ENCODE measurements around the gene DLG1.

DLG1 gene

DNA sequence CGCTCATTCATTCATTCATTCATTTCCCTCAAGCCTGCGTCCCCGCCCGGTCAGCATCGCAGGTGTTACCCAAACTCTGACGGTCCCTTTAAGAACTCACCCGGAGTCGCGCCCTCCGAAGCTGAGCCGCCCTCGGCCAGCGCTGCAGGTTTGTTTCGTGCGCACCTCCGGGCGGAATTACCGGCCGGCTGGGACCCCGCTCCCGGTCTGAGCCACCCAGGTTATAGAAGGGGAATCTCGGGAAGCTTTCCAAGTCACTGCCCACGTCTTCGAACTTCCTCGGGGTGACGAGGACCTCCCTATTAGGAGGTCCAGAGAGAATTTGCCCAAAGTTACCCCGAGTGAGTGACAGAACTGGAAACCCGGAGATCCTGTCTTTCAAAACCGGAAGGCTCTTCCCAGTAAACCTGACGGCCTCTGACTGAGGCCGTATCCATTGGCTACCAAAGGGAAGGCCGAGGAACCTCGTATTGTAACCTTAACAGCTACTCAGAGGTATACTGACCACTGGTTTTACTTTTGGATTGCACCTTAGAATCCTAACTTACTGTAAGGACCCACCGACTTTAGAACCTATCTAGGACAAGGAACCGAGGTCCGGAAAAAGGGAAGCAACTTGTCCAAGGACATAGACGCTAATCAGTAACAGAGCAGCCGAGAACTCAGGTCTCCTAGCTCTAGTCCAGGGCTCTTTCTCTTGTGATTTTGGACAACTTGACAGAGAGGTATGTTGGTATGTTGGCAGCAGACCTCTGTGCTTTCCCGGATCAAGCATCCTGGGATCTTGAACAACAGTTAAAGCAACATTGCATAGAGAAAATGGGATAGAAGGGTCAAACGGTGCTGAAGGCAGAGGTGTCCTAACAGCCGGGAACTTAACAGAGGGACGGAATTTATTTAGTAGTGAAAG is 788 bp upstream of the DLG1 start:
- H2AFZ ChIP-seq (ENCODE audit: low read length) = peak overlapping the region; percentile 86
- TF ChIP-seq EZH2phosphoT487 (IDR thresholded peaks at IDR 0.05; ENCODE audit: low read length) (no peak), EZH2 (optimal IDR thresholded peaks at IDR 0.05; ENCODE audit: low read depth, low read length) (no peak)
- TF ChIP-seq, protein P1, sequence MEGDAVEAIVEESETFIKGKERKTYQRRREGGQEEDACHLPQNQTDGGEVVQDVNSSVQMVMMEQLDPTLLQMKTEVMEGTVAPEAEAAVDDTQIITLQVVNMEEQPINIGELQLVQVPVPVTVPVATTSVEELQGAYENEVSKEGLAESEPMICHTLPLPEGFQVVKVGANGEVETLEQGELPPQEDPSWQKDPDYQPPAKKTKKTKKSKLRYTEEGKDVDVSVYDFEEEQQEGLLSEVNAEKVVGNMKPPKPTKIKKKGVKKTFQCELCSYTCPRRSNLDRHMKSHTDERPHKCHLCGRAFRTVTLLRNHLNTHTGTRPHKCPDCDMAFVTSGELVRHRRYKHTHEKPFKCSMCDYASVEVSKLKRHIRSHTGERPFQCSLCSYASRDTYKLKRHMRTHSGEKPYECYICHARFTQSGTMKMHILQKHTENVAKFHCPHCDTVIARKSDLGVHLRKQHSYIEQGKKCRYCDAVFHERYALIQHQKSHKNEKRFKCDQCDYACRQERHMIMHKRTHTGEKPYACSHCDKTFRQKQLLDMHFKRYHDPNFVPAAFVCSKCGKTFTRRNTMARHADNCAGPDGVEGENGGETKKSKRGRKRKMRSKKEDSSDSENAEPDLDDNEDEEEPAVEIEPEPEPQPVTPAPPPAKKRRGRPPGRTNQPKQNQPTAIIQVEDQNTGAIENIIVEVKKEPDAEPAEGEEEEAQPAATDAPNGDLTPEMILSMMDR (IDR thresholded peaks at IDR 0.05; ENCODE audit: low read length) = no peak
- H3K36me3 ChIP-seq (replicated peaks; ENCODE audit: insufficient read depth, low read length) = no peaks in the 10 kb centered on the region; the same call in 1 of the 2 replicates
- peak; percentile 83 for DNase-seq
- peaks cover 21% of the 10 kb centered on the region for H3K4me1 ChIP-seq (ENCODE audit: low read length)
- H3K4me2 ChIP-seq (ENCODE audit: low read depth, low read length) = peak overlapping the region; percentile 84
- peaks cover 20% of the 10 kb centered on the region for H3F3A ChIP-seq (ENCODE audit: insufficient read depth, low read length)
- H4K20me1 ChIP-seq (ENCODE audit: insufficient read depth, low read length) = no peaks in the 10 kb centered on the region
- no peaks in the 10 kb centered on the region for H3K9me3 ChIP-seq (replicated peaks; ENCODE audit: insufficient read depth, low read length)
- no peaks in the 10 kb centered on the region for H3K9me2 ChIP-seq (replicated peaks; ENCODE audit: insufficient read depth, low read length)
- H3K27me3 ChIP-seq (replicated peaks; ENCODE audit: insufficient read depth, low read length) = peaks cover 14% of the 10 kb centered on the region
- peak overlapping the region; percentile 73; the same call in 1 of the 2 replicates for H3K9ac ChIP-seq (ENCODE audit: low read length)
- no peak overlapping the region; the same call in 1 of the 2 replicates for H3K27ac ChIP-seq (ENCODE audit: low read length)
- H3K79me2 ChIP-seq (ENCODE audit: low read length) = peaks cover 23% of the 10 kb centered on the region
- H3K4me3 ChIP-seq (ENCODE audit: low read length) = peak overlapping the region; percentile 92

DNA sequence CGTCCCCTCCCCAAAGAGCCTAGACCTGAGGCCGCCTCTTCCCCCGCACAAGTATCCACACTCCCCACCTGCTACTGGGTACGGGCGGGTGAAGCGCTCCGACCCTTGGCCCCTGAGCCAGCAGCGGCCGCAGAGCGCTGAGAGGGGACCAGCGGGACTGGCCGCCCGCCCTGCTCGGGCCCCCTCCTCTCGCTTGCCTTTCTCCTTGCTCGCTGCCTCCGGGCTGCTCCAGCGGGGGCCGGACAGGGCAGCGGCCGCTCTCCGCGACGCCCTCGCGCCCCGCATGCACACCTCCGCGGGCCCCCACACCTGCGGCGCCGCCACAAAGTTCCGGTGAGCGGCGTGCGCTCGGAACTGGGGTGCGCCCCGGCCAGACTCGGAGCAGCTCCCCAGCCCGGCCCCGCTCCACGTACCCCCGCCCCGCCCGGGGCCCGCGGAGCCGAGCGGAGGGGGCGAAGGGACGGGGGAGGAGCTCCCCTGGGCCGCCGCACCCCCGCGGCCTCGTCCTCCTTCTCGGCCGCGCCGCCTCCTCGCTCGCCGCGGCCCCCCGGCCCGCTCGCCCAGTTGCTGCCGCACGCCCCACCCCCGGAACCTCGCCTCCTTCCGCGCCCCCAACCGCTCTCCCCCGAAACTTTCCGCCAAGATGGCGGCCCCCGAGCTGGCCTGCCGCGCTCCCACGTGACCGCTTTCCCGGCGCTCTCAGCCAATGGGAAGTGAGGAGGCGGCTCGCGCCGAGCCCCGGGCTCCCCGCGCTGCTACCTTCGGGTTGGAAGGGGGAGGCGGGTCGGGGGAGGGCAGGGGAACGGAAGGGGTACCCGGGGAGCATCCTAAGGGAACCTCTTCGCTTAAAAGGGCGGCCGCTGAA is 704 bp downstream of the DLG1 start:
- Histone ChIP-seq H3K4me1 (ENCODE audit: low read length) (peaks cover 34% of the 10 kb centered on the region), H3K36me3 (replicated peaks; ENCODE audit: insufficient read depth, low read length) (no peaks in the 10 kb centered on the region; the same call in 1 of the 2 replicates), H4K20me1 (ENCODE audit: insufficient read depth, low read length) (no peaks in the 10 kb centered on the region), H3K27ac (ENCODE audit: low read length) (peak overlapping the region; percentile 63), H2AFZ (ENCODE audit: low read length) (peak overlapping the region; percentile 86), H3K79me2 (ENCODE audit: low read length) (peaks cover 36% of the 10 kb centered on the region), H3K4me2 (ENCODE audit: low read depth, low read length) (peak overlapping the region; percentile 84), H3K27me3 (replicated peaks; ENCODE audit: insufficient read depth, low read length) (peaks cover 14% of the 10 kb centered on the region), H3K9ac (ENCODE audit: low read length) (peak overlapping the region; percentile 73), H3K4me3 (ENCODE audit: low read length) (peak overlapping the region; percentile 92), H3F3A (ENCODE audit: insufficient read depth, low read length) (peaks cover 26% of the 10 kb centered on the region), H3K9me3 (replicated peaks; ENCODE audit: insufficient read depth, low read length) (no peaks in the 10 kb centered on the region), H3K9me2 (replicated peaks; ENCODE audit: insufficient read depth, low read length) (no peaks in the 10 kb centered on the region)
- DNase-seq = peak; percentile 95
- TF ChIP-seq EZH2phosphoT487 (IDR thresholded peaks at IDR 0.05; ENCODE audit: low read length) (no peak), EZH2 (optimal IDR thresholded peaks at IDR 0.05; ENCODE audit: low read depth, low read length) (no peak)
- TF ChIP-seq, protein P1 (IDR thresholded peaks at IDR 0.05; ENCODE audit: low read length) = no peak

DNA sequence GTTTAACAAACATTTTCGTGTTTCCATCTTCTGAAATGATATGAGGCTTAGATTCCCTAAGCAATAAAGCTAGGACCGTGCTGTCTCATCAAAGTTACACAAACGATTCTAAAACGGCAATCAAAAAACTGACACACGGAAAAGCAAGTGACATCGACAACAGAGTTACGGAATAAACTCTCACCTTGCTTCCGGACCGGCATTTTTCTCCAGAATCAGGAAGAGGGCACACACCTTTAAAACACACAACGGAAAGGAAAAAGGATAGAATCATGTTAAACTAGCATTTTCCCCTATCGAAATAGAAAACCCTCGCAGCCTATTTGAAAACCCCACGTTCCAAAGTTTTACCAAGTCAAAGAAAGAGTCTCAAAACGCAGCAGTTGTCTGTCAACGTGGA is 1.4 kb downstream of the DLG1 start:
- Histone ChIP-seq H3K27me3 (replicated peaks; ENCODE audit: insufficient read depth, low read length) (peaks cover 14% of the 10 kb centered on the region), H3K4me1 (ENCODE audit: low read length) (peaks cover 41% of the 10 kb centered on the region), H3K9me2 (replicated peaks; ENCODE audit: insufficient read depth, low read length) (no peaks in the 10 kb centered on the region), H3K27ac (ENCODE audit: low read length) (peak overlapping the region; percentile 31; the same call in 1 of the 2 replicates), H3K9ac (ENCODE audit: low read length) (peak overlapping the region; percentile 73; the same call in 1 of the 2 replicates), H3F3A (ENCODE audit: insufficient read depth, low read length) (peaks cover 33% of the 10 kb centered on the region), H3K9me3 (replicated peaks; ENCODE audit: insufficient read depth, low read length) (no peaks in the 10 kb centered on the region), H3K4me3 (ENCODE audit: low read length) (peak overlapping the region; percentile 92), H3K79me2 (ENCODE audit: low read length) (peaks cover 39% of the 10 kb centered on the region), H2AFZ (ENCODE audit: low read length) (peak overlapping the region; percentile 54), H3K36me3 (replicated peaks; ENCODE audit: insufficient read depth, low read length) (no peaks in the 10 kb centered on the region; the same call in 1 of the 2 replicates), H4K20me1 (ENCODE audit: insufficient read depth, low read length) (0 out of 2 replicates have a peak, but pooled peaks cover 2% of the 10 kb centered on the region), H3K4me2 (ENCODE audit: low read depth, low read length) (peak overlapping the region; percentile 50)
- peak; percentile 11 for DNase-seq
- TF ChIP-seq EZH2 (optimal IDR thresholded peaks at IDR 0.05; ENCODE audit: low read depth, low read length) (no peak), EZH2phosphoT487 (IDR thresholded peaks at IDR 0.05; ENCODE audit: low read length) (no peak)
- TF ChIP-seq, protein P1 (IDR thresholded peaks at IDR 0.05; ENCODE audit: low read length) = no peak

All from MM.1S (cell line).